GM12864 (cell line): ENCODE data around the gene MT1HL1.
"Not testable (repeated sequence)": the region's sequence is repeated elsewhere in the genome, so short reads cannot be mapped to it uniquely, and the experiment has no call there.

Experiments used
- DNase-seq: peaks from one replicate; pipeline ENCODE4 v3.0.0-alpha.2; 2011; ENCODE audit warnings: low read depth
- H3K4me3 ChIP-seq: 2 replicates; pipeline ENCODE4 v1.5.1; 2011; ENCODE audit warnings: mild to moderate bottlenecking, low read depth, low read length, control low read depth
- TF ChIP-seq, protein P1 (sequence below): IDR thresholded peaks from 2 replicates; pipeline ENCODE4 v1.5.1; 2011; ENCODE audit warnings: low read depth, mild to moderate bottlenecking, moderate library complexity, low read length, control low read depth, inconsistent platforms; ENCODE audit errors: missing control alignments

The MT1HL1 gene

DNA sequence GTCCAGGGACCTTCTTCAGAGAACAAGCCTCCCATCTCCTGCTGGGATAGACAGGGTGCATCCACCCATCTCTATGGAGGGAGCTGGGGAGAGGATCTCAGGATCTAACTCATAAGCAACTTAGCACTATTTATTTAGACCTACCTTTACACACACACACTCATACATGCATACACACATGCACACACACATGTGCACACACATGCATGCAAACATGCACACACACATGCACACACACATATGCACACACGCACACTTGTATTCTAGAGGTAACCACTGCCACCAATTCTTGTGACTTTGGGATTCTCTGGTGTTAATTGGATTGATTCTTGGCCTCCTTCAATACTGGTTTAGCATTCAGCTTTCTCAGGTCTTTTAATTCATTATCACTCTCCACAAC lies 9.8 kb downstream of the MT1HL1 start:
- no peak for DNase-seq
- TF ChIP-seq, protein P1, sequence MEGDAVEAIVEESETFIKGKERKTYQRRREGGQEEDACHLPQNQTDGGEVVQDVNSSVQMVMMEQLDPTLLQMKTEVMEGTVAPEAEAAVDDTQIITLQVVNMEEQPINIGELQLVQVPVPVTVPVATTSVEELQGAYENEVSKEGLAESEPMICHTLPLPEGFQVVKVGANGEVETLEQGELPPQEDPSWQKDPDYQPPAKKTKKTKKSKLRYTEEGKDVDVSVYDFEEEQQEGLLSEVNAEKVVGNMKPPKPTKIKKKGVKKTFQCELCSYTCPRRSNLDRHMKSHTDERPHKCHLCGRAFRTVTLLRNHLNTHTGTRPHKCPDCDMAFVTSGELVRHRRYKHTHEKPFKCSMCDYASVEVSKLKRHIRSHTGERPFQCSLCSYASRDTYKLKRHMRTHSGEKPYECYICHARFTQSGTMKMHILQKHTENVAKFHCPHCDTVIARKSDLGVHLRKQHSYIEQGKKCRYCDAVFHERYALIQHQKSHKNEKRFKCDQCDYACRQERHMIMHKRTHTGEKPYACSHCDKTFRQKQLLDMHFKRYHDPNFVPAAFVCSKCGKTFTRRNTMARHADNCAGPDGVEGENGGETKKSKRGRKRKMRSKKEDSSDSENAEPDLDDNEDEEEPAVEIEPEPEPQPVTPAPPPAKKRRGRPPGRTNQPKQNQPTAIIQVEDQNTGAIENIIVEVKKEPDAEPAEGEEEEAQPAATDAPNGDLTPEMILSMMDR = no peak
- H3K4me3 ChIP-seq = no peak overlapping the region

DNA sequence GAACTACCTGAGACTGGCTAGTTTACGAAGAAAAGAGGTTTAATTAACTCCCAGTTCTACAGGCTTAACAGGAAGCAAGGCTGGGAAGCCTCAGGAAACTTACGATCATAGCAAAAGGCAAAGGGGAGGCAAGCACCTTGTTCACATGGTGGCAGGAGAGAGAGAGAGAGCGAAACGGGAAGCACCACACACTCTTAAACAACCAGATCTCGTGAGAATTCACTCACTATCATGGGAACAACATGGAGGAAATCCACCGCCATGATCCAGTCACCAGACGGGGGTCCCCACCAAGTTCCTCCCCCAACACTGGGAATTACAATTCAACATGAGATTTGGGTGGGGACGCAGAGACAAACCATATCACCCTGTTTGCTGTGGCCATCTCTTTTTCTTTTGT lies 11.8 kb downstream of the MT1HL1 start:
- H3K4me3 ChIP-seq = no peak overlapping the region
- TF ChIP-seq, protein P1 = no peak
- no peak for DNase-seq

DNA sequence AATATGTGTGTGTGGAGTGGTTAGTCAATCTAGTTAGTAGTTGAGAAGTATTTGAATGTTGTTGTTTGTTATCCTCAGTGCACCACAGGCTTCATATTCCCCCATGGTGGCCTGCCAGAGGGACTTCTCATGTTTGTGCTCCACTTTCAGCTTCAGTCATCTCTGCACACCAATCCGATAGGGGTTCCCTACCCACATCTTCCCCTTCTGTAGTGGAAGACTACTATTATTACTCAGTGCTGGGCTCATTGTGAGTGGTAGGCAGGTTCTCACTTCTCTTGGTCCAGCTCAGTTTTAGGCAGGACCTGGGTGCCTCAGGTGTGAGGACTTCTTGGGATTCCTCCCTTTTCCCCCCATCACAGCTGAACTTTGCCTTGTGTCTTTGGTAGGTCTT lies 14.2 kb downstream of the MT1HL1 start:
- TF ChIP-seq, protein P1 = no peak
- H3K4me3 ChIP-seq = no peak overlapping the region

DNA sequence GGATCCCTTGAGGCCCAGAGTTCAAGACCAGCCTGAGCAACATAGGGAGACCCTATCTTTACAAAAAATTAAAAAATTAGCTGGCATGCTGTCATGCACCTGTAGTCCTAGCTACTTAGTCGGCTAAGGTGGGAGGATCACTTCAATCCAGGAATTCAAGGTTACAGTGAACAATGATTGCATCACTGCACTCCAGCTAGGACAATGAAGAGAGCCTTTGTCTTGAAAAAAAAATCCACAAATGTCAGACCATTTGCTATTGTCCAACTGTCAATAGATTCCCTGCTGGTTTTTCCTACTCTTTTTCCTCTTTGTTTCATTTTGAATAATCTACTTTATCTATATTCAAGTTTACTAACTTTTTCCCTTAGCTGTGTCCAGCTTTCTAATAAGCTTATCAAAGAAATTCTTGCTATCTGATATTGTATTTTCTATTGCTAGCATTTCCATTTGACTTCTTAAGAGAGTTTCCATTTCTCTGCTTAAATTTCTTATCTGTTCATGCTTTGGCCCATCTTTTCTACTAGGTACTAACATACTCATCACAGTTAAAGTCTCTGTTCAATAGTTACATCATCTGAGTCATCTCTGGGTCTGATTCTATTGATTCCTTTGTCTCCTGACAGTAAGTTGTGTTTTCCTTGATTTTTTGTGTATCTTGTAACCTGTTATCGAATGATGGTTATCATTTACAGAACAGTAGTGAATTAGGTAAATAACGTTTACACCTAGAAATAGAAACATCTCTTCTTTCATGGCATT lies 14.8 kb downstream of the MT1HL1 start:
- H3K4me3 ChIP-seq = no peak overlapping the region
- DNase-seq = no peak
- TF ChIP-seq, protein P1 = no peak

More for the DNA sequence above, 14.2 kb downstream of the MT1HL1 start:
- DNase-seq = no peak

DNA sequence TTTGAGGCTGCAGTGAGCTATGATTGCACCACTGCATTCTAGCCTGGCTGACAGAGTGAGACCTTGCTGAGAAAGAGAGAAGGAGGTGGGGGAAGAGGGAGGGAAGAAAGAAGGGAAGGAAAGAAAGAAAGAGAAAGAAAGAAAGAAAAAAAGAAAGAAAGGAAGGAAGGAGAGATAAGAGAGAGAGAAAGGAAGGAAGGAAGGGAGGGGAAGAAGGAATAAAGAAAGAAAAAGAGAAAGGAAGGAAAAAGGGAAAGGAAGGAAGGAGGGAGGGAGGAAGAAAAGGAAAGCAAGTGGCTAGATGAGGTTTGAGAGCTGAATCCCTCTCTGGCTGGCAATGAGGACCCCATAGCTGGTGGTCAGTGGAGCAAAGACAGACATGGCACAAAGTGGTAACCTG lies 20.4 kb downstream of the MT1HL1 start:
- H3K4me3 ChIP-seq = no peak overlapping the region
- DNase-seq = no peak
- TF ChIP-seq, protein P1 = no peak

DNA sequence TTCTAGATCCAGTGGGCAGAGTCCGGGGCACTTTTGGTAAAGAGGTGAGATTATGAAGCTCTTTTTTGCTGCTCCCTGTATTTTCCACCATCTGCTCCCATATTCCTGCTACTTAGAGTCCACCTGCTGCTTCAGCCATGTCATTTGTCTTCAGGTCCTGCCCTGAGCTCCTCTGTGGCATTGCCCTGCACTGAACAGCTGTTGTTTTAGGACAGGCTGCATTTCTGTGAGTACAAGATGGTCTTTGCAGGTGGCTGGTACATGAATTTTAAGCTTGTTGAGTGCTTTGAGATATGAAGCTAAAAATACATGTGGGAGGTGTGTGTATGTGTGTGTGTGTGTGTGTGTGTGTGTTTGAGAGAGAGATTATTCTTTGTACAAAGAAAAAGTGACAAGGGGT lies 21.9 kb downstream of the MT1HL1 start:
- DNase-seq = no peak

DNA sequence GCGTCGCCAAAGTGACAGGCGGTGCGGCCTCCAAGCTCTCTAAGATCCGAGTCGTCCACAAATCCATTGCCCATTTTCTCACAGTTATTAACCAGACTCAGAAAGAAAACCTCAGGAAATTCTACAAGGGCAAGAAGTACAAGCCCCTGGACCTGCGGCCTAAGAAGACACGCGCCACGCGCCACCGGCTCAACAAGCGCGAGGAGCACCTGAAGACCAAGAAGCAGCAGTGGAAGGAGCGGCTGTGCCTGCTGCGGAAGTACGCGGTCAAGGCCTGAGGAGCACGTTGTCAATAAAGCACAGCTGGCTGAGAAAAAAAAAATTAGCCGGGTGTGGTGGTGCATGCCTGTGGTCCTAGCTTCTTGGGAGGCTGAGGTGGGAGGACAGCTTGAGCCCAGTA lies 22.8 kb downstream of the MT1HL1 start:
- not testable (repeated sequence) for DNase-seq

More for the DNA sequence above, 21.9 kb downstream of the MT1HL1 start:
- H3K4me3 ChIP-seq = no peak overlapping the region
- TF ChIP-seq, protein P1 = no peak

More for the DNA sequence above, 22.8 kb downstream of the MT1HL1 start:
- not testable (repeated sequence) for H3K4me3 ChIP-seq
